ENCODE measurements around the gene PGF.
"Not testable (repeated sequence)": the region's sequence is repeated elsewhere in the genome, so short reads cannot be mapped to it uniquely, and the experiment has no call there.

PGF gene

DNA sequence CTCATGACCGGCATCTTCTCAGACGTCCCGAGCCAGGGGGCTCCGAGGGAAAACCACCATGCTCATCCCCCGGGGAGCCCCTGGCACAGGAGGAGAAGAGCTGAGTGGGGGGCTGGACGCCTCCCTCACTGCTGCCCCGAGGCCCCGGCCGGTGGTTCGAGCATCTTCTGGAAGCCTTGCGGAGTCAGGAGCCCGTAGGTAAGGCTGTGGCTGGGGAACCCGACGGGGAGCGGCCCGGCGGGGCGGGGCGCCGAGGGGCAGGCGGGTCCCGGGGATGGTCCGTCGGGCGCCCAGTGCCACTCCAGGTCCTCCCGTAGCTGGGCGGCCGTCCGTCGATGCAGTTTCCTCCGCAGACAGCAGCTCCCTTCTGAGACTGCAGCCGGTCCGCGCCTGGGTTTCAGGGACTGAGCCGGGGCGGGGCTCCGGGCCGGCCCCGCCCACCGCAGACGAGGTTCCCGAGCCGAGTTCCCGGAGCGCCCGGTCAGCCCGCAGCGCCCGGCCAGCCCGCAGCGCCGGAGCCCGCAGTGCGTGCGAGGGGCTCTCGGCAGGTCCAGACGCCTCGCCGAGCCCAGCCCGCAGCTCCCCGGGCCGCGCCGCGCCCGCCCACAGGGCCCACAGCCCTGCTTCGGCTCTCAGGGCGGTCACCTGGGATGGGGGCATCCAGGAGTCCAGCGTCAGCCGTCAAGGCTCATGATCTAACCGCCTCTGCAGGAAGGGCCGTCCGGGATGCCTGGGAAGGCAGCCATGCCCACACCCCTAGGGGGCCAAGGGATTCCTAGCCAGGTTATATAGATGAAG is at the start of gene PGF:
Gene PGF, minus strand, starts transcription at position 369 of the 798 bp plus-strand sequence. Its CDS starts 355 bp downstream, at position 14.
- H3K4me3 ChIP-seq (replicated peaks; ENCODE audit: low read depth, low read length) = peak within 1 kb of the TSS; percentile 70
- DNase-seq (ENCODE audit: extremely low read depth, low read depth) = no peak
- TF ChIP-seq, protein P1, sequence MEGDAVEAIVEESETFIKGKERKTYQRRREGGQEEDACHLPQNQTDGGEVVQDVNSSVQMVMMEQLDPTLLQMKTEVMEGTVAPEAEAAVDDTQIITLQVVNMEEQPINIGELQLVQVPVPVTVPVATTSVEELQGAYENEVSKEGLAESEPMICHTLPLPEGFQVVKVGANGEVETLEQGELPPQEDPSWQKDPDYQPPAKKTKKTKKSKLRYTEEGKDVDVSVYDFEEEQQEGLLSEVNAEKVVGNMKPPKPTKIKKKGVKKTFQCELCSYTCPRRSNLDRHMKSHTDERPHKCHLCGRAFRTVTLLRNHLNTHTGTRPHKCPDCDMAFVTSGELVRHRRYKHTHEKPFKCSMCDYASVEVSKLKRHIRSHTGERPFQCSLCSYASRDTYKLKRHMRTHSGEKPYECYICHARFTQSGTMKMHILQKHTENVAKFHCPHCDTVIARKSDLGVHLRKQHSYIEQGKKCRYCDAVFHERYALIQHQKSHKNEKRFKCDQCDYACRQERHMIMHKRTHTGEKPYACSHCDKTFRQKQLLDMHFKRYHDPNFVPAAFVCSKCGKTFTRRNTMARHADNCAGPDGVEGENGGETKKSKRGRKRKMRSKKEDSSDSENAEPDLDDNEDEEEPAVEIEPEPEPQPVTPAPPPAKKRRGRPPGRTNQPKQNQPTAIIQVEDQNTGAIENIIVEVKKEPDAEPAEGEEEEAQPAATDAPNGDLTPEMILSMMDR (IDR thresholded peaks at IDR 0.05; ENCODE audit: low read depth, low read length, missing control alignments) = no peak

DNA sequence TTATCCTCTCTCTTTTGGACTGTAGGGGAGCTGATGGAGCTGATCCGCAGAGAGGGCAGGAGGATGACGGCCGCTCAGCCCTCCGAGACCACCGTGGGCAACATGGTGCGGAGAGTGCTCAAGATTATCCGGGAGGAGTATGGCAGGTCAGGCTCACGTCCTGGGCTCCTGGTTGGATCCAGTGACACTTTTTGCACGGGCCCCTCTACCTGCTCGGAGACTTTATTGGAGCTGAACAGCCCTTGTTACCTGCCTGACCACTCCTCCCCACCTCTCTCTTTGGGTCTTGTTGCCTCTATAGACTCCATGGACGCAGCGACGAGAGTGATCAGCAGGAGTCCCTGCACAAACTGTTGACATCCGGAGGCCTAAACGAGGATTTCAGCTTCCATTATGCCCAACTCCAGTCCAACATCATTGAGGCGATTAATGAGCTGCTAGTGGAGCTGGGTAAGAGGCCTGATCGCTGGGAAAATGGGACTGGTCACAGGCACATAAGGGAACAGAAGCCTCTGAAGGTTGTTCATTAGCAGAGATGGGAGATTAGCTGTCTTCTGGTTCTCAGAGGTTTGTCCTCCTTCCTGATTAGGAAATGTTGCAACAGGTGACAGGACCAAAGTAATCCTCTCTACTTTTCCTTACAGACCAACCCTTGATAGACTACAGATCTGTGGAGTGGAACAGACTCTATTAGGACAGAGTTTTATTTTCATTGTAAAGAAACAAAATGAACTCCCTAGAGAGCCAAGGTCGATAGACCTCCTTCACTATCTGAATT is 48.0 kb upstream of the PGF start:
- DNase-seq (ENCODE audit: extremely low read depth, low read depth) = no peak
- H3K4me3 ChIP-seq (replicated peaks; ENCODE audit: low read depth, low read length) = peak overlapping the region; percentile 90
- TF ChIP-seq, protein P1 (IDR thresholded peaks at IDR 0.05; ENCODE audit: low read depth, low read length, missing control alignments) = no peak

DNA sequence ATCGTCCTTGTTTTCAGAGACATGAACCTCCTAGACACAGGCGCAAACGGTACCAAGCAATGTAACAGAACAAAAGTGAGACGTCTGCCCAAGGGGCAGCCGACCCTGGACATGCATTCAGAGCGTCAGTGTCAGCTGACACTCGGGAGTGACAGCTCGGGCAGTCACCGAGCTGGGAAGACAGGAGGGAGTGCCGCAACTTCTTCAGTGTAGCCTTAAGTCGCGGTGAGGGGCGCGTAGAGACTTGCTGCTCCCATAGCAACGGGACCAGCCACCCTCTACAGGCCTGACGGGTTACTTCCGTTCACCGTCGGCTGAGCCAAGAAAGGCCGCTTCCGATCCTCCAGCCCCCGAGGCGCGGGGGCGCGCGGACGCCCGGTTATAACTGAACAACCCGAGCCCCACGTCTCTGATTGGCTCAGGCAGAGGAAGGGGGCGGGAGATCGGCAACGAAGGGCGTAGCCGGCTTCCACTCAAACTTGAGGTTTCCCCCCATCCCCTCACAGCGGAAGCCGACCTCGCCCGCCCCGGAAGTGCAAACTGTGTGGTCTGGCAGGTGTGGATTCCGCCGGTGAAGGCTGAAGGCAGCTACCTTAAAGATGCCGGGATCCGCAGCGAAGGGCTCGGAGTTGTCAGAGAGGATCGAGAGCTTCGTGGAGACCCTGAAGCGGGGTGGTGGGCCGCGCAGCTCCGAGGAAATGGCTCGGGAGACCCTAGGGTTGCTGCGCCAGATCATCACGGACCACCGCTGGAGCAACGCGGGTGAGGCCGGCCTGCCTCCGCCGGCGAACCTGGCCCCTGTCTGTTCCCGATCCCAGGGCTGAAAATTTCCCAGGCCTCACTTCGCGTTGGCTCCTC is 47.2 kb upstream of the PGF start, which contains the start of gene EIF2B2:
Gene EIF2B2, plus strand, starts transcription at position 530 of the 858 bp plus-strand sequence. Its CDS starts 70 bp downstream, at position 600.
- H3K4me3 ChIP-seq (replicated peaks; ENCODE audit: low read depth, low read length) = peak within 1 kb of the TSS; percentile 90
- TF ChIP-seq, protein P1 (IDR thresholded peaks at IDR 0.05; ENCODE audit: low read depth, low read length, missing control alignments) = no peak
- peak; percentile 89 for DNase-seq (ENCODE audit: extremely low read depth, low read depth)

DNA sequence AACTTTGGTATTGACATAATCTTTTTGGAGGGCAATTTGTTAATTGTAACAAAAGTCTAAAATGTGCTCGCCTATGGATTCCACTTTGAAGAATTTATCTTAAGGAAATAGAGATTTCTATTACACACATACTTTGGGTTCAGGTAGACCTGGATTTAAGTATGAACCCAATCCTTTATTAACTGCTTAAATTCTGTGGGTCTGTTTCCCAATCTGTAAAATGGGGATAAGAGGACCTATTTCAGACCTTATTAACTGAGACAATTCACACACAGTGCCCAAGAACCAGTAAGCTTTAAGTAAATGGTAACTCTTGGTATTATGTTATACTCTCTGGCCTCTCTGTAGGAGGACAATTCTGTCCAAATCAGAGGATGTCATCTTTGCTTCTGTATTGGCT is 46.5 kb upstream of the PGF start:
- peak overlapping the region; percentile 90 for H3K4me3 ChIP-seq (replicated peaks; ENCODE audit: low read depth, low read length)
- TF ChIP-seq, protein P1 (IDR thresholded peaks at IDR 0.05; ENCODE audit: low read depth, low read length, missing control alignments) = no peak
- DNase-seq (ENCODE audit: extremely low read depth, low read depth) = no peak

DNA sequence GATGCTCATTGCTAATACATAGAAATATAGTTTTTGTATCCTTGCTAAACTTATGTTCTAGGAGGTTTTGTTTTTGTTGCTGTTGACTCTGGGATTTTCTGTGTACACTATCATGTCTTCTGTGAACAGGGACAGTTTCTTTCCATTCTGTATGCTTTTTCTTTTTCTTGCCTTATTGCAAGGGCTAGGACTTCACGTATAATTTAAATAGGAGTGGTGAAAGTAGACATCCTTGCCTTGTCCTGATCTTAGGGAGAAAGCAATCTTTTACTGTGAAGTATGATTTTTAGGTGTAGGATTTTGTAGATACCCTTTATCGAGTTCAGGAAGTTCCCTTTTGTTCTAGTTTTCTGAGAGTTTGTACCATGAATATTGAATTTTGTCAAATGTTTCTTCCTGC is 45.9 kb upstream of the PGF start:
- no peak for DNase-seq (ENCODE audit: extremely low read depth, low read depth)
- TF ChIP-seq, protein P1 (IDR thresholded peaks at IDR 0.05; ENCODE audit: low read depth, low read length, missing control alignments) = no peak
- H3K4me3 ChIP-seq (replicated peaks; ENCODE audit: low read depth, low read length) = no peak overlapping the region

DNA sequence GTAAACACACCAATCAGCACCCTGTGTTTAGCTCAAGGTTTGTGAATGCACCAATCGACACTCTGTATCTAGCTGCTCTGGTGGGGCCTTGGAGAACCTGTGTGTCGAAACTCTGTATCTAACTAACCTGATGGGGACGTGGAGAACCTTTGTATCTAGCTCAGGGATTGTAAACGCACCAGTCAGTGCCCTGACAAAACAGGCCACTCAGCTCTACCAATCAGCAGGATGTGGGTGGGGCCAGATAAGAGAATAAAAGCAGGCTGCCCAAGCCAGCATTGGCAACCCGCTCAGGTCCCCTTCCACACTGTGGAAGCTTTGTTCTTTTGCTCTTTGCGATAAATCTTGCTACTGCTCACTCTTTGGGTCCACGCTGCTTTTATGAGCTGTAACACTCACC is 40.4 kb upstream of the PGF start:
- DNase-seq (ENCODE audit: extremely low read depth, low read depth); H3K4me3 ChIP-seq (replicated peaks; ENCODE audit: low read depth, low read length): not testable (repeated sequence)

DNA sequence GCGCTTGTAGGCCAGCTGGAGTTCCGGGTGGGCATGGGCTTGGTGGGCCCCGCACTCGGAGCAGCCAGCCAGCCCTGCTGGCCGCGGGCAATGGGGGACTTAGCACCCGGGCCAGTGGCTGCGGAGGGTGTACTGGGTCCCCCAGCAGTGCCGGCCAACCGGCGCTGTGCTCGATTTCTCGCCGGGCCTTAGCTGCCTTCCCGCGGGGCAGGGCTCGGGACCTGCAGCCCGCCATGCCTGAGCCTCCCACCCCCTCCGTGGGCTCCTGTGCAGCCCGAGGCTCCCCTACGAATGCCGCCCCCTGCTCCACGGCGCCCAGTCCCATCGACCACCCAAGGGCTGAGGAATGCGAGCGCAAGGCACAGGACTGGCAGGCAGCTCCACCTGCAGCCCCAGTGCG is 38.8 kb upstream of the PGF start:
- H3K4me3 ChIP-seq (replicated peaks; ENCODE audit: low read depth, low read length); DNase-seq (ENCODE audit: extremely low read depth, low read depth): not testable (repeated sequence)

Data from HFF-Myc (cell line).